HepG2 (cell line): ENCODE results near the gene SYCE3. TPM values are rescaled to one million over a fixed set of nuclear protein-coding genes. Genes with fewer than 3 reads are reported as not detected.
A peak's percentile ranks its signal among the peaks of the same experiment; 100 is the strongest.

Experiments used
- AGO2 ChIP-seq: fragments of 200-400 bp; formaldehyde crosslinking; optimal IDR thresholded peaks from 2 replicates; pipeline ENCODE3; 2017; ENCODE audit warnings: mild to moderate bottlenecking, low read depth, low read length, moderate library complexity
- BATF2 ChIP-seq: sonication (generic); formaldehyde crosslinking; IDR thresholded peaks from 2 replicates; pipeline ENCODE4 v1.8.0; 2022; ENCODE audit warnings: mild to moderate bottlenecking, missing genetic modification reagents, moderate library complexity
- BRCA1 ChIP-seq: sonication (generic); formaldehyde crosslinking; IDR thresholded peaks from 2 replicates; pipeline ENCODE4 v1.4.0; 2020; ENCODE audit warnings: missing genetic modification reagents
- GZF1 ChIP-seq: sonication (generic); formaldehyde crosslinking; IDR thresholded peaks from 2 replicates; pipeline ENCODE4 v1.5.1; 2020; ENCODE audit warnings: mild to moderate bottlenecking, missing genetic modification reagents
- HDAC2 ChIP-seq: sonication (generic); formaldehyde crosslinking; IDR thresholded peaks from 2 replicates; pipeline ENCODE4 v1.4.0; 2020; ENCODE audit warnings: missing genetic modification reagents
- HMGA1 ChIP-seq: sonication (generic); formaldehyde crosslinking; conservative IDR thresholded peaks from 2 replicates; pipeline ENCODE4 v1.4.0; 2020; ENCODE audit warnings: missing genetic modification reagents
- MED13 ChIP-seq: sonication (generic); formaldehyde crosslinking; IDR thresholded peaks from 2 replicates; pipeline ENCODE4 v1.5.0; 2020; ENCODE audit warnings: missing genetic modification reagents
- NFKB2 ChIP-seq: sonication (generic); formaldehyde crosslinking; IDR thresholded peaks from 2 replicates; pipeline ENCODE4 v1.4.0; 2020; ENCODE audit warnings: missing genetic modification reagents, borderline replicate concordance
- NR2F1 ChIP-seq, 2 experiments: fragments of 450-650 bp in 1 of 2; formaldehyde crosslinking in 1 of 2; IDR thresholded peaks; 2 replicates each; pipeline versions ENCODE4 v1.5.0 to v1.6.1; 2016 to 2020; ENCODE audit warnings: mild to moderate bottlenecking in 1 of 2, missing compliant biosample characterization in 1 of 2, missing genetic modification reagents in 1 of 2, moderate library complexity in 1 of 2
- PHF21A ChIP-seq: sonication (generic); formaldehyde crosslinking; IDR thresholded peaks from 2 replicates; pipeline ENCODE4 v1.5.0; 2020; ENCODE audit warnings: mild to moderate bottlenecking, missing genetic modification reagents
- RCOR2 ChIP-seq: IDR thresholded peaks from 2 replicates; pipeline ENCODE4 v1.6.1; 2016; ENCODE audit warnings: missing biosample characterization, missing genetic modification reagents
- RXRA ChIP-seq: sonication (generic); formaldehyde crosslinking; IDR thresholded peaks from 2 replicates; pipeline ENCODE4 v1.5.1; 2020; ENCODE audit warnings: missing genetic modification reagents
- SP5 ChIP-seq: IDR thresholded peaks from 2 replicates; pipeline ENCODE4 v1.6.1; 2016; ENCODE audit warnings: low read depth, borderline replicate concordance
- TBL1XR1 ChIP-seq: fragments of 150-350 bp; IDR thresholded peaks from 2 replicates; pipeline ENCODE4 v1.6.1; 2014; ENCODE audit warnings: borderline replicate concordance, low read length; ENCODE audit not compliant: partially characterized antibody
- TRIM22 ChIP-seq: fragments of 450-650 bp; IDR thresholded peaks from 2 replicates; pipeline ENCODE4 v1.6.1; 2017
- XRCC5 ChIP-seq: fragments of 200-400 bp; formaldehyde crosslinking; optimal IDR thresholded peaks from 2 replicates; pipeline ENCODE3; 2017; ENCODE audit warnings: mild to moderate bottlenecking, low read length
- ZNF121 ChIP-seq: sonication (generic); formaldehyde crosslinking; IDR thresholded peaks from 2 replicates; pipeline ENCODE4 v1.5.0; 2020; ENCODE audit warnings: mild to moderate bottlenecking, missing genetic modification reagents
- ZNF337 ChIP-seq: sonication (generic); formaldehyde crosslinking; IDR thresholded peaks from 2 replicates; pipeline ENCODE4 v1.5.1; 2020; ENCODE audit warnings: missing genetic modification reagents, low read depth, mild to moderate bottlenecking, borderline replicate concordance
- ZNF431 ChIP-seq: sonication (generic); formaldehyde crosslinking; IDR thresholded peaks from 2 replicates; pipeline ENCODE4 v1.9.0; 2022; ENCODE audit warnings: missing genetic modification reagents, low read depth, mild to moderate bottlenecking, borderline replicate concordance
- ZNF460 ChIP-seq: sonication (generic); formaldehyde crosslinking; IDR thresholded peaks from 2 replicates; pipeline ENCODE4 v1.5.1; 2020; ENCODE audit warnings: missing genetic modification reagents, mild to moderate bottlenecking, borderline replicate concordance
- ZNF558 ChIP-seq: sonication (generic); formaldehyde crosslinking; IDR thresholded peaks from 2 replicates; pipeline ENCODE4 v1.9.0; 2022; ENCODE audit warnings: mild to moderate bottlenecking, missing genetic modification reagents, borderline replicate concordance
- ZNF567 ChIP-seq: sonication (generic); formaldehyde crosslinking; IDR thresholded peaks from 2 replicates; pipeline ENCODE4 v1.8.1; 2023; ENCODE audit warnings: mild to moderate bottlenecking, missing genetic modification reagents, borderline replicate concordance
- ZNF660 ChIP-seq: sonication (generic); formaldehyde crosslinking; IDR thresholded peaks from 2 replicates; pipeline ENCODE4 v1.5.1; 2020; ENCODE audit warnings: mild to moderate bottlenecking, low read depth, missing genetic modification reagents, borderline replicate concordance
- ZNF737 ChIP-seq: sonication (generic); formaldehyde crosslinking; IDR thresholded peaks from 2 replicates; pipeline ENCODE4 v1.5.0; 2020; ENCODE audit warnings: missing genetic modification reagents, mild to moderate bottlenecking, borderline replicate concordance
- ZSCAN30 ChIP-seq: sonication (generic); formaldehyde crosslinking; IDR thresholded peaks from 2 replicates; pipeline ENCODE4 v1.5.0; 2020; ENCODE audit warnings: mild to moderate bottlenecking, missing genetic modification reagents
- polyA plus RNA-seq, 8 experiments: library from polyadenylated mRNA; depleted of rRNA in 3 of 8; stranded (reverse) in 7 of 8; unstranded in 1 of 8; fragments of >200 nt; fragmentation: Illumina TruSeq in 4 of 8; extraction: Trizol in 4 of 8; gene quantifications; 2 replicates each; pipeline versions ENCODE4 v1.2.1 to v1.2.3, GENCODE V29; 2011 to 2016; ENCODE audit warnings: low read depth in 4 of 8, missing spikeins in 1 of 8, mixed read lengths in 1 of 8; ENCODE audit not compliant: insufficient read depth in 1 of 8
- total RNA-seq, 5 experiments: library from RNA; depleted of rRNA; stranded (reverse); fragments of >200 nt; fragmentation: Illumina TruSeq; extraction: Trizol; gene quantifications; 2 replicates each; pipeline ENCODE4 v1.2.3, GENCODE V29; 2016; ENCODE audit warnings: low read depth in 1 of 5
- TF ChIP-seq, protein P1 (sequence below): sonication (generic); formaldehyde crosslinking; IDR thresholded peaks from 2 replicates; pipeline ENCODE4 v1.8.1; 2023; ENCODE audit warnings: mild to moderate bottlenecking, missing genetic modification reagents
- TF ChIP-seq, protein P2 (sequence below): sonication (generic); formaldehyde crosslinking; IDR thresholded peaks from 2 replicates; pipeline ENCODE4 v1.4.0; 2020; ENCODE audit warnings: missing genetic modification reagents

The SYCE3 gene
- total and polyA plus RNA-seq, 2 of the 13 experiments (the other 11 are each of a cell fraction or from before 2014, with no cell fraction given) = not detected

GRCh38 chr22:50507991-50508884 is 54.5 kb downstream of the SYCE3 start, which contains the start of gene NCAPH2 (continued):
- TF ChIP-seq, protein P1, sequence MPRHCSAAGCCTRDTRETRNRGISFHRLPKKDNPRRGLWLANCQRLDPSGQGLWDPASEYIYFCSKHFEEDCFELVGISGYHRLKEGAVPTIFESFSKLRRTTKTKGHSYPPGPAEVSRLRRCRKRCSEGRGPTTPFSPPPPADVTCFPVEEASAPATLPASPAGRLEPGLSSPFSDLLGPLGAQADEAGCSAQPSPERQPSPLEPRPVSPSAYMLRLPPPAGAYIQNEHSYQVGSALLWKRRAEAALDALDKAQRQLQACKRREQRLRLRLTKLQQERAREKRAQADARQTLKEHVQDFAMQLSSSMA (CRISPR knock-in tag) = no peak
- TF ChIP-seq TRIM22 (no peak), TBL1XR1 (no peak), ZNF737 (CRISPR knock-in tag) (no peak), NR2F1 (CRISPR knock-in tag; IDR thresholded peaks at IDR 0.05) (no peak), AGO2 (no peak), ZNF660 (CRISPR knock-in tag) (no peak), RCOR2 (CRISPR knock-in tag) (no peak), BATF2 (CRISPR knock-in tag) (0 out of 2 replicates have a peak, but pooled peaks have one; percentile 30), RXRA (CRISPR knock-in tag) (peak; percentile 66; the same call in 1 of the 2 replicates), HMGA1 (CRISPR knock-in tag) (no peak), GZF1 (no peak), BRCA1 (CRISPR knock-in tag) (0 out of 2 replicates have a peak, but pooled peaks have one; percentile 17), SP5 (no peak; the same call in 1 of the 2 replicates), NFKB2 (CRISPR knock-in tag) (peak; percentile 86; the same call in 1 of the 2 replicates), XRCC5 (no peak), ZNF121 (CRISPR knock-in tag) (no peak), PHF21A (CRISPR knock-in tag) (no peak), HDAC2 (CRISPR knock-in tag) (peak; percentile 85), ZNF460 (CRISPR knock-in tag) (no peak), ZNF337 (CRISPR knock-in tag) (no peak), ZNF431 (CRISPR knock-in tag) (no peak), ZNF558 (CRISPR knock-in tag) (no peak), ZNF567 (CRISPR knock-in tag) (no peak), MED13 (CRISPR knock-in tag) (0 out of 2 replicates have a peak, but pooled peaks have one; percentile 17), ZSCAN30 (CRISPR knock-in tag) (no peak)
- TF ChIP-seq, protein P2, sequence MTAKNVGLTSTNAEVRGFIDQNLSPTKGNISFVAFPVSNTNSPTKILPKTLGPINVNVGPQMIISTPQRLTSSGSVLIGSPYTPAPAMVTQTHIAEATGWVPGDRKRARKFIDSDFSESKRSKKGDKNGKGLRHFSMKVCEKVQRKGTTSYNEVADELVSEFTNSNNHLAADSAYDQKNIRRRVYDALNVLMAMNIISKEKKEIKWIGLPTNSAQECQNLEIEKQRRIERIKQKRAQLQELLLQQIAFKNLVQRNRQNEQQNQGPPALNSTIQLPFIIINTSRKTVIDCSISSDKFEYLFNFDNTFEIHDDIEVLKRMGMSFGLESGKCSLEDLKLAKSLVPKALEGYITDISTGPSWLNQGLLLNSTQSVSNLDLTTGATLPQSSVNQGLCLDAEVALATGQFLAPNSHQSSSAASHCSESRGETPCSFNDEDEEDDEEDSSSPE (CRISPR knock-in tag) = peak; percentile 99
